ENCODE results near the gene AHSG. TPM values are rescaled to one million over a fixed set of nuclear protein-coding genes. Genes with fewer than 3 reads are reported as not detected.
A peak's percentile ranks its signal among the peaks of the same experiment; 100 is the strongest.

AHSG gene
- total RNA-seq, 1 experiment from 2014 or later = 1.6 TPM

DNA sequence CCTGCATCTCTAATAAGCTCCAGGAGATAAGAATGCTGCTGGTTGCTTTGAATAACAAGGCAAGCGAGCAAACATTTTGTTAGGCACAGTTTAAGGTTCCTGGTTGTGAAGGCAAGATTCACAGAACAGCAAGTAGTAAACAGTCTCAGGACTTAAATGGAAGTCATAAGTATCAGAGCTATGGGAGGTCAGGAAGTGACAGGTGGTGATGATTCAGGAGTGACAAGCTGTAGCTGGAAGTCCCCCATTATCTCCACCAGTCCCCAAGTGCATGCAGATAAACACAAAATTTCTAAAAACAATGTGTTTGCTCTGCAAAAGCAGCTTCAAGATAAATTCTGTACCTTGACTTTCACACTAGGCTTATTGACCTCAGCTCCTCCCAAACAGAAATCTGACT, 30.6 kb downstream of the AHSG start:
- POLR2A ChIA-PET = no interaction called here
- CTCF ChIA-PET = interaction anchor here (1.5 kb wide), 1 partner anchor 26 kb away, joined by 5 read pairs; no protein-coding TSS in a partner anchor
- Histone ChIP-seq H3K9ac (ENCODE audit: low read length) (no peak overlapping the region), H3K27ac (ENCODE audit: low read depth, low read length) (no peak overlapping the region), H4K20me1 (ENCODE audit: insufficient read depth) (no peaks in the 10 kb centered on the region), H2AFZ (ENCODE audit: low read depth, low read length, poor library complexity, severe bottlenecking) (no peak overlapping the region), H3K4me3 (replicated peaks in 1 of 2; ENCODE audit: low read depth in 1 of 2, low read length in 2 of 2) (no peak overlapping the region), H3K79me2 (ENCODE audit: insufficient read depth, low read length) (no peaks in the 10 kb centered on the region), H3K4me2 (ENCODE audit: low read length) (no peak overlapping the region), H3K4me1 (ENCODE audit: control insufficient read depth in 1 of 2, insufficient read depth in 2 of 2, low read length in 2 of 2) (peaks cover 0 to 5% of the 10 kb centered on the region in 2 experiments; a peak in 1 of 4 replicates), H3K9me2 (ENCODE audit: insufficient read depth) (no peaks in the 10 kb centered on the region; the same call in 1 of the 2 replicates), H3K9me3 (ENCODE audit: control insufficient read depth in 1 of 2, insufficient read depth in 1 of 2, low read depth in 1 of 2, low read length in 2 of 2) (no peaks in the 10 kb centered on the region), H3K36me3 (ENCODE audit: control insufficient read depth in 1 of 2, insufficient read depth in 2 of 2, low read length in 2 of 2) (no peaks in the 10 kb centered on the region), H3K27me3 (ENCODE audit: insufficient read depth, low read length) (no peaks in the 10 kb centered on the region)
- RAD21 ChIA-PET (ENCODE audit: low non-redundant PET in 1 of 2, low total read pairs in 2 of 2, uncharacterized antibody in 2 of 2, unreplicated experiment in 2 of 2) = no interaction called here
- no peak for DNase-seq (ENCODE audit: low read depth, low spot score)
- ATAC-seq = no peak
- no peak for TF ChIP-seq ZNF274 (IDR thresholded peaks at IDR 0.05; ENCODE audit: low read depth, low read length)
- TF ChIP-seq ZFX (IDR thresholded peaks at IDR 0.05) = no peak
- no peak for TF ChIP-seq SIN3A (IDR thresholded peaks at IDR 0.05; ENCODE audit: low read depth)
- TF ChIP-seq EZH2phosphoT487 (IDR thresholded peaks at IDR 0.05; ENCODE audit: borderline replicate concordance) = no peak
- TF ChIP-seq SP1 (IDR thresholded peaks at IDR 0.05; ENCODE audit: low read depth) = no peak
- no peak for TF ChIP-seq EZH2 (IDR thresholded peaks at IDR 0.05)
- TF ChIP-seq FOSL1 (IDR thresholded peaks at IDR 0.05; ENCODE audit: low read depth) = no peak
- BruUV-seq (replicated peaks) = no TSS peak
- intact Hi-C loops (cut with micrococcal nuclease) = no loop called here

DNA sequence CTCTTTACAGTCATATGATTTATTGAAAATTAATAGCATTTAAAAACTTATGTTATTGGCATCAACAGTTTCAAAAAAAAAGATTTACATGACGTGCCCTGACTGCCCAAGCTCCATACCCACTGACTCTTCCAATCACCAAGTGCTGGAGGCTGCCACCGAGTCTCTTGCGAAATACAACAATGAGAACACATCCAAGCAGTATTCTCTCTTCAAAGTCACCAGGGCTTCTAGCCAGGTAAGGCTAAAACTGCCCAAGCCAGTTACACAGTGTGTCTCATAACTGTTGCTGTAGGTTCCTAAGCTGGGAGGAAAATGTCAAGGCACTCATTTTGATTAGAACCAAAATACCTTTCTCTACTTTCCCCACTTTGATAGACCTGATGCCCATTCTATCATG, 31.8 kb downstream of the AHSG start:
- H3K4me3 ChIP-seq (replicated peaks in 1 of 2; ENCODE audit: low read depth in 1 of 2, low read length in 2 of 2) = no peak overlapping the region
- no peaks in the 10 kb centered on the region for H3K9me3 ChIP-seq (ENCODE audit: control insufficient read depth in 1 of 2, insufficient read depth in 1 of 2, low read depth in 1 of 2, low read length in 2 of 2)
- H3K9me2 ChIP-seq (ENCODE audit: insufficient read depth) = no peaks in the 10 kb centered on the region; the same call in 1 of the 2 replicates
- CTCF ChIA-PET = no interaction called here
- H3K4me1 ChIP-seq (ENCODE audit: control insufficient read depth in 1 of 2, insufficient read depth in 2 of 2, low read length in 2 of 2) = peaks cover 0 to 5% of the 10 kb centered on the region in 2 experiments; a peak in 1 of 4 replicates
- intact Hi-C loops (cut with micrococcal nuclease) = no loop called here
- peak; percentile 54 for TF ChIP-seq CEBPB (IDR thresholded peaks at IDR 0.05; ENCODE audit: low read depth)
- no peak for TF ChIP-seq SRF (IDR thresholded peaks at IDR 0.05; ENCODE audit: low read depth)
- no peaks in the 10 kb centered on the region for H4K20me1 ChIP-seq (ENCODE audit: insufficient read depth)
- H3K79me2 ChIP-seq (ENCODE audit: insufficient read depth, low read length) = no peaks in the 10 kb centered on the region
- no peak overlapping the region for H2AFZ ChIP-seq (ENCODE audit: low read depth, low read length, poor library complexity, severe bottlenecking)
- POLR2A ChIA-PET = no interaction called here
- no peak for ATAC-seq
- BruUV-seq (replicated peaks) = no TSS peak
- RAD21 ChIA-PET (ENCODE audit: low non-redundant PET in 1 of 2, low total read pairs in 2 of 2, uncharacterized antibody in 2 of 2, unreplicated experiment in 2 of 2) = interaction anchor here in 1 of 2 experiments (0.6 kb wide), 1 partner anchor 30 kb away, joined by 5 read pairs; no protein-coding TSS in a partner anchor
- H3K4me2 ChIP-seq (ENCODE audit: low read length) = no peak overlapping the region
- no peaks in the 10 kb centered on the region for H3K36me3 ChIP-seq (ENCODE audit: control insufficient read depth in 1 of 2, insufficient read depth in 2 of 2, low read length in 2 of 2)
- no peak for DNase-seq (ENCODE audit: low read depth, low spot score)
- no peak overlapping the region for H3K9ac ChIP-seq (ENCODE audit: low read length)
- no peak overlapping the region for H3K27ac ChIP-seq (ENCODE audit: low read depth, low read length)
- H3K27me3 ChIP-seq (ENCODE audit: insufficient read depth, low read length) = no peaks in the 10 kb centered on the region

Data from HCT116 (cell line).